Adrenal gland (tissue), 5 donors: ENCODE results near the gene RELN.

Experiments used
- CTCF ChIP-seq, 6 experiments: fragments of 450-650 bp in 4 of 6; fragments of 200-600 bp in 2 of 6; sonication (generic) in 1 of 6; IDR thresholded peaks; 1 replicate in 5 of 6; 2 replicates in 1 of 6; pipeline versions ENCODE4 v1.5.1 to v1.8.0; 2016 to 2021; ENCODE audit warnings: antibody characterized with exemption in 6 of 6, mild to moderate bottlenecking in 2 of 6, moderate library complexity in 1 of 6
- POLR2A ChIP-seq, 2 donors: fragments of 450-650 bp; IDR thresholded peaks; one replicate each; pipeline ENCODE4 v1.6.1; 2017; ENCODE audit warnings: antibody characterized with exemption in 2 of 2, mild to moderate bottlenecking in 2 of 2, moderate library complexity in 1 of 2
- donor health status: DM: no; HTN: no; CAD: no.

- TF ChIP-seq CTCF (IDR thresholded peaks at IDR 0.05) (no peak), POLR2A (IDR thresholded peaks at IDR 0.05) (no peak)
Measured at GRCh38 chr7:103687951-103688350, 301.5 kb downstream of the RELN start.
